Ishikawa (cell line): ENCODE results near the gene KLF2.

ENCODE experiments used
- CREB1 ChIP-seq: IDR thresholded peaks from 2 replicates; pipeline ENCODE4 v1.6.1; 2012; ENCODE audit warnings: low read depth
- RAD21 ChIP-seq: IDR thresholded peaks from 2 replicates; pipeline ENCODE4 v1.6.1; 2012; ENCODE audit warnings: low read depth

GRCh38 chr19:16369664-16370576 lies 45.3 kb downstream of the KLF2 start:
- TF ChIP-seq CREB1 (no peak), RAD21 (no peak)
